Loucy (cell line): ENCODE data around the gene NXN.
"Not testable (repeated sequence)": the region's sequence is repeated elsewhere in the genome, so short reads cannot be mapped to it uniquely, and the experiment has no call there.

ENCODE experiments used
- H2AFZ ChIP-seq: fragments of 200-600 bp; sonication (generic); 2 replicates; pipeline ENCODE4 v1.6.0; 2016; ENCODE audit warnings: antibody characterized with exemption, mild to moderate bottlenecking, low read length, moderate library complexity
- H3F3A ChIP-seq: fragments of 200-600 bp; 2 replicates; pipeline ENCODE4 v1.6.0; 2016; ENCODE audit warnings: antibody characterized with exemption, low read depth, mild to moderate bottlenecking
- H3K27me3 ChIP-seq: fragments of 200-600 bp; sonication (generic); 2 replicates; pipeline ENCODE4 v1.6.1; 2014; ENCODE audit warnings: low read length, mild to moderate bottlenecking; ENCODE audit not compliant: insufficient read depth, poor library complexity, severe bottlenecking
- H3K36me3 ChIP-seq: fragments of 200-600 bp; sonication (generic); 2 replicates; pipeline ENCODE4 v1.6.1; 2016; ENCODE audit warnings: low read length; ENCODE audit not compliant: insufficient read depth
- H3K4me1 ChIP-seq: fragments of 200-600 bp; sonication (generic); 2 replicates; pipeline ENCODE4 v1.5.1; 2014; ENCODE audit warnings: low read length, mild to moderate bottlenecking; ENCODE audit not compliant: insufficient read depth, poor library complexity, severe bottlenecking
- H3K4me2 ChIP-seq: fragments of 200-600 bp; sonication (generic); 2 replicates; pipeline ENCODE4 v1.6.0; 2014; ENCODE audit warnings: antibody characterized with exemption, low read length, low read depth, mild to moderate bottlenecking; ENCODE audit not compliant: poor library complexity, severe bottlenecking
- H3K4me3 ChIP-seq: fragments of 200-600 bp; sonication (generic); 2 replicates; pipeline ENCODE4 v1.5.1; 2014; ENCODE audit warnings: low read length, mild to moderate bottlenecking, mixed read lengths; ENCODE audit not compliant: poor library complexity, severe bottlenecking
- H3K79me2 ChIP-seq: fragments of 200-600 bp; sonication (generic); 2 replicates; pipeline ENCODE4 v1.6.1; 2014; ENCODE audit warnings: low read length; ENCODE audit not compliant: insufficient read depth
- H3K9ac ChIP-seq: fragments of 200-600 bp; sonication (generic); 2 replicates; pipeline ENCODE4 v1.6.0; 2014; ENCODE audit warnings: mild to moderate bottlenecking, low read depth, low read length, moderate library complexity; ENCODE audit not compliant: poor library complexity, severe bottlenecking
- H3K9me2 ChIP-seq: fragments of 200-600 bp; sonication (generic); replicated peaks from 2 replicates; pipeline ENCODE4 v1.6.1; 2016; ENCODE audit warnings: low read depth, low read length, mixed read lengths
- H3K9me3 ChIP-seq: fragments of 200-600 bp; sonication (generic); 2 replicates; pipeline ENCODE4 v1.6.1; 2014; ENCODE audit warnings: mild to moderate bottlenecking, antibody characterized with exemption, low read length, low read depth; ENCODE audit not compliant: insufficient read depth
- H4K20me1 ChIP-seq: fragments of 200-600 bp; sonication (generic); 2 replicates; pipeline ENCODE4 v1.6.0; 2014; ENCODE audit warnings: antibody characterized with exemption, low read length, mild to moderate bottlenecking; ENCODE audit not compliant: insufficient read depth, poor library complexity, severe bottlenecking
- CTCF ChIP-seq: fragments of 200-600 bp; sonication (generic); conservative IDR thresholded peaks from 2 replicates; pipeline ENCODE4 v1.5.1; 2014; ENCODE audit warnings: mild to moderate bottlenecking, antibody characterized with exemption, low read length
- EZH2phosphoT487 ChIP-seq: fragments of 200-600 bp; IDR thresholded peaks from 2 replicates; pipeline ENCODE4 v1.6.1; 2018; ENCODE audit warnings: antibody characterized with exemption, mild to moderate bottlenecking, moderate library complexity, borderline replicate concordance

Gene NXN

GRCh38 chr17:838486-838885, 141.1 kb downstream of the NXN start:
- H3K4me1 ChIP-seq = no peaks in the 10 kb centered on the region
- no peaks in the 10 kb centered on the region for H4K20me1 ChIP-seq
- H3K27me3 ChIP-seq = no peaks in the 10 kb centered on the region
- no peak overlapping the region for H3K9ac ChIP-seq
- no peak overlapping the region for H3K4me2 ChIP-seq
- H3K79me2 ChIP-seq = no peaks in the 10 kb centered on the region
- H3K36me3 ChIP-seq = no peaks in the 10 kb centered on the region
- H2AFZ ChIP-seq = no peak overlapping the region
- H3K9me3 ChIP-seq = peaks cover 10% of the 10 kb centered on the region; the same call in 1 of the 2 replicates
- H3K4me3 ChIP-seq = no peak overlapping the region
- no peaks in the 10 kb centered on the region for H3K9me2 ChIP-seq
- TF ChIP-seq CTCF = no peak
- TF ChIP-seq EZH2phosphoT487 = no peak
- H3F3A ChIP-seq = no peaks in the 10 kb centered on the region

DNA sequence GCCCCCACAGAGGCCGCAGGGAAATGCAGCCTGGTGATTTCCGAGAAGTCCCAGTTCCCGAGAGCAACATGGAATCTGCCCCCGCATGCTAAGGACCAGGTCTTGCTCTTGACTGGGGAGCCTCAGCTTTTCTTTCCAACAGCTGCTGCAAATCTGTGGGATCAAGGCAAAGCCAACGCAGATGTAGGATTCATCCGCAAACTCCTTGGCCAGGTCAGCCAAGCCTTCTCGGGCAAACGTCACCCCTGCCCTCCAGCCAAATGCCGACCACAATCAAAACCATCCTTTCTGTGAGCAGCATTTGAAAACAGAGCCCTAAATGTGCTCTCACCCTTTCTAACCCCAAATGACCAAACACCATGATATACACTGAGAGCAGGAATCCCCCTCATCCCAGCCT, 143.4 kb downstream of the NXN start:
- Histone ChIP-seq H3K27me3 (no peaks in the 10 kb centered on the region), H3K79me2 (no peaks in the 10 kb centered on the region), H3K4me2 (no peak overlapping the region), H3K9ac (no peak overlapping the region), H3K36me3 (no peaks in the 10 kb centered on the region), H3F3A (no peaks in the 10 kb centered on the region), H3K4me3 (no peak overlapping the region), H4K20me1 (no peaks in the 10 kb centered on the region), H3K9me2 (no peaks in the 10 kb centered on the region), H3K4me1 (no peaks in the 10 kb centered on the region), H3K9me3 (peaks cover 10% of the 10 kb centered on the region; the same call in 1 of the 2 replicates), H2AFZ (no peak overlapping the region)
- TF ChIP-seq EZH2phosphoT487 = no peak
- TF ChIP-seq CTCF = no peak

DNA sequence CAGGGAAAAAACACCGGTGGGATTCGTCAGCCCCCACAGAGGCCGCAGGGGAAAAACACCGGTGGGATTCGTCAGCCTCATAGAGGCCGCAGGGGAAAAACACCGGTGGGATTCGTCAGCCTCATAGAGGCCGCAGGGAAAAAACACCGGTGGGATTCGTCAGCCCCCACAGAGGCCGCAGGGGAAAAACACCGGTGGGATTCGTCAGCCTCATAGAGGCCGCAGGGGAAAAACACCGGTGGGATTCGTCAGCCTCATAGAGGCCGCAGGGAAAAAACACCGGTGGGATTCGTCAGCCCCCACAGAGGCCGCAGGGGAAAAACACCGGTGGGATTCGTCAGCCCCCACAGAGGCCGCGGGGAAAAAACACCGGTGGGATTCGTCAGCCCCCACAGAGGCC, 143.9 kb downstream of the NXN start:
- not testable (repeated sequence) for H3K9me3 ChIP-seq, H3F3A ChIP-seq, H3K9me2 ChIP-seq, H3K9ac ChIP-seq, H3K36me3 ChIP-seq, H3K27me3 ChIP-seq, H3K4me2 ChIP-seq, H3K79me2 ChIP-seq, H4K20me1 ChIP-seq, H3K4me3 ChIP-seq, H3K4me1 ChIP-seq, H2AFZ ChIP-seq

DNA sequence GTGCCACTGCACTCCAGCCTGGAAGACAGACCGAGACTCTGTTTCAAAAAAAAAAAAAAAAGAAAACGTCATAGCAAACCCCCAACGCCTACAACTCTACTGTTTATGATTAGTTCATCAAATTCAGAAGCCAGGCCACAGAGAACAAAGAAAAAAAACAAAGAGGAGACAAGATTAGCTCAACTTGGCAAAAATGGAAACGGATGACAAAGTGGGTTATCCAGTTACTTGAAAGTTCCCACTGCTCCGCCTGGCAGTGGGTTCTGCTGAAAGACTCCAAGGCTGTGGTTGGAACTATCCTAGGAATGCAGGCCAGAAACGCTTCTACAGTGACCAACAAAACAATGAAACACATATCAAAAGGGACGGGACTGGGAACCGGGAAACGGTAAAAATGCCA, 144.3 kb downstream of the NXN start:
- no peak overlapping the region for H3K9ac ChIP-seq
- H2AFZ ChIP-seq = no peak overlapping the region
- TF ChIP-seq EZH2phosphoT487 = no peak
- TF ChIP-seq CTCF = no peak
- H3K27me3 ChIP-seq = no peaks in the 10 kb centered on the region
- no peaks in the 10 kb centered on the region for H3F3A ChIP-seq
- H3K79me2 ChIP-seq = no peaks in the 10 kb centered on the region
- H3K9me2 ChIP-seq = no peaks in the 10 kb centered on the region
- peaks cover 4% of the 10 kb centered on the region; the same call in 1 of the 2 replicates for H3K9me3 ChIP-seq
- no peaks in the 10 kb centered on the region for H3K36me3 ChIP-seq
- H3K4me2 ChIP-seq = no peak overlapping the region
- H3K4me1 ChIP-seq = no peaks in the 10 kb centered on the region
- H3K4me3 ChIP-seq = no peak overlapping the region
- no peaks in the 10 kb centered on the region for H4K20me1 ChIP-seq
